Smooth muscle cell (in vitro differentiated cells): ENCODE results near the gene OR6K6. TPM values are rescaled to one million over a fixed set of nuclear protein-coding genes. Genes with fewer than 3 reads are reported as not detected.
A peak's percentile ranks its signal among the peaks of the same experiment; 100 is the strongest.

Experiments
- DNase-seq: peaks from one replicate; lab custom pipeline; 2025; ENCODE audit not compliant: unreplicated experiment; lab: John Stamatoyannopoulos, UW
- H2AFZ ChIP-seq: fragments of 200-600 bp; sonication (generic); 2 replicates; pipeline ENCODE4 v1.6.0; 2016; ENCODE audit warnings: antibody characterized with exemption, low read depth, mild to moderate bottlenecking
- H3F3A ChIP-seq: fragments of 200-600 bp; sonication (generic); 2 replicates; pipeline ENCODE4 v1.6.0; 2017; ENCODE audit warnings: antibody characterized with exemption, low read depth
- H3K27ac ChIP-seq: fragments of 200-600 bp; sonication (generic); 2 replicates; pipeline ENCODE4 v1.5.1; 2016; ENCODE audit warnings: low read depth, mild to moderate bottlenecking
- H3K27me3 ChIP-seq: fragments of 200-600 bp; sonication (generic); 2 replicates; pipeline ENCODE4 v1.6.1; 2016; ENCODE audit warnings: low read depth, mild to moderate bottlenecking
- H3K36me3 ChIP-seq: fragments of 200-600 bp; sonication (generic); 2 replicates; pipeline ENCODE4 v1.5.1; 2016; ENCODE audit warnings: low read depth
- H3K4me1 ChIP-seq: fragments of 200-600 bp; sonication (generic); 2 replicates; pipeline ENCODE4 v1.5.1; 2016; ENCODE audit warnings: low read depth
- H3K4me2 ChIP-seq: fragments of 200-600 bp; sonication (generic); 2 replicates; pipeline ENCODE4 v1.6.0; 2016; ENCODE audit warnings: mild to moderate bottlenecking
- H3K4me3 ChIP-seq: fragments of 200-600 bp; sonication (generic); 2 replicates; pipeline ENCODE4 v1.5.1; 2016; ENCODE audit warnings: mild to moderate bottlenecking
- H3K79me2 ChIP-seq: fragments of 200-600 bp; sonication (generic); 2 replicates; pipeline ENCODE4 v1.6.0; 2016; ENCODE audit warnings: low read depth, mild to moderate bottlenecking
- H3K9ac ChIP-seq: fragments of 200-600 bp; sonication (generic); 2 replicates; pipeline ENCODE4 v1.6.0; 2016; ENCODE audit warnings: low read depth
- H3K9me3 ChIP-seq: fragments of 200-600 bp; sonication (generic); replicated peaks from 2 replicates; pipeline ENCODE4 v1.5.1; 2016; ENCODE audit warnings: low read depth
- H4K20me1 ChIP-seq: fragments of 200-600 bp; sonication (generic); 2 replicates; pipeline ENCODE4 v1.6.0; 2016; ENCODE audit warnings: low read depth
- WGBS: methylation state at CpG from one replicate; pipeline ENCODE4 v1.1.7; 2016; ENCODE audit warnings: low lambda C conversion rate; 5-methylcytosine and 5-hydroxymethylcytosine counted together
- polyA plus RNA-seq: library from polyadenylated mRNA; unstranded; fragments of >200 nt; fragmentation: Nextera tagmentation; extraction: Ambion mirVana; gene quantifications from 2 replicates; pipeline ENCODE4 v1.2.1, GENCODE V29; 2016
- total RNA-seq: library from RNA; depleted of rRNA; stranded (reverse); fragments of >200 nt; gene quantifications from 2 replicates; pipeline ENCODE4 v1.2.3, GENCODE V29; 2014
- TF ChIP-seq, protein P1 (sequence below): fragments of 200-600 bp; sonication (generic); IDR thresholded peaks from 2 replicates; pipeline ENCODE4 v1.5.1; 2017; ENCODE audit warnings: borderline replicate concordance, mild to moderate bottlenecking, antibody characterized with exemption; ENCODE audit not compliant: insufficient read depth, poor library complexity, severe bottlenecking

OR6K6 gene
- total and polyA plus RNA-seq, 2 experiments from 2014 or later: not detected

DNA sequence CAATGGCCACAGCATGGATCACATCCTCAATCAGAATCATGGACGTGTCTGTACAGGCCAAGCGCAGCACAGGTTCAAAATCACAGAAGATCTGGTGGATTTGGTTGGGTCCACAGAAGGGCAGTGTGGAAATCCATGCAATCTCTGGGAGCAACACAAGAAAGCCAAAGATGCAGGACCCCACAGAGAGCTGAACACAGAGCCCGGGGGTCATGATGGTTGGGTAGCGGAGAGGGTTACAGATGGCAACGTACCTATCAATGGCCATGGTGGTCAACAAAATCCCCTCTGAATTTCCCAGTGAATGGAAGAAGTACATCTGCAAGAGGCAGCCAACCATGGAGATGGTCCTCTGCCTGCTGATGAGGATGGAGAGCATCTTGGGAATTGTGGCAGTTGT is 30.1 kb upstream of the OR6K6 start:
- DNase-seq: no peak
- H3K4me1 ChIP-seq: no peaks in the 10 kb centered on the region
- no peak overlapping the region for H3K9ac ChIP-seq
- H3K9me3 ChIP-seq: no peaks in the 10 kb centered on the region
- TF ChIP-seq, protein P1, sequence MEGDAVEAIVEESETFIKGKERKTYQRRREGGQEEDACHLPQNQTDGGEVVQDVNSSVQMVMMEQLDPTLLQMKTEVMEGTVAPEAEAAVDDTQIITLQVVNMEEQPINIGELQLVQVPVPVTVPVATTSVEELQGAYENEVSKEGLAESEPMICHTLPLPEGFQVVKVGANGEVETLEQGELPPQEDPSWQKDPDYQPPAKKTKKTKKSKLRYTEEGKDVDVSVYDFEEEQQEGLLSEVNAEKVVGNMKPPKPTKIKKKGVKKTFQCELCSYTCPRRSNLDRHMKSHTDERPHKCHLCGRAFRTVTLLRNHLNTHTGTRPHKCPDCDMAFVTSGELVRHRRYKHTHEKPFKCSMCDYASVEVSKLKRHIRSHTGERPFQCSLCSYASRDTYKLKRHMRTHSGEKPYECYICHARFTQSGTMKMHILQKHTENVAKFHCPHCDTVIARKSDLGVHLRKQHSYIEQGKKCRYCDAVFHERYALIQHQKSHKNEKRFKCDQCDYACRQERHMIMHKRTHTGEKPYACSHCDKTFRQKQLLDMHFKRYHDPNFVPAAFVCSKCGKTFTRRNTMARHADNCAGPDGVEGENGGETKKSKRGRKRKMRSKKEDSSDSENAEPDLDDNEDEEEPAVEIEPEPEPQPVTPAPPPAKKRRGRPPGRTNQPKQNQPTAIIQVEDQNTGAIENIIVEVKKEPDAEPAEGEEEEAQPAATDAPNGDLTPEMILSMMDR: no peak
- H3K27me3 ChIP-seq: no peaks in the 10 kb centered on the region
- H3K27ac ChIP-seq: no peak overlapping the region
- H3K4me2 ChIP-seq: no peak overlapping the region
- no peak overlapping the region for H3K4me3 ChIP-seq
- no peaks in the 10 kb centered on the region for H4K20me1 ChIP-seq
- no peaks in the 10 kb centered on the region for H3F3A ChIP-seq
- H3K36me3 ChIP-seq: no peaks in the 10 kb centered on the region
- no peak overlapping the region for H2AFZ ChIP-seq
- WGBS: 97% methylated on average over 5 of the region's 5 CpGs
- H3K79me2 ChIP-seq: no peaks in the 10 kb centered on the region

DNA sequence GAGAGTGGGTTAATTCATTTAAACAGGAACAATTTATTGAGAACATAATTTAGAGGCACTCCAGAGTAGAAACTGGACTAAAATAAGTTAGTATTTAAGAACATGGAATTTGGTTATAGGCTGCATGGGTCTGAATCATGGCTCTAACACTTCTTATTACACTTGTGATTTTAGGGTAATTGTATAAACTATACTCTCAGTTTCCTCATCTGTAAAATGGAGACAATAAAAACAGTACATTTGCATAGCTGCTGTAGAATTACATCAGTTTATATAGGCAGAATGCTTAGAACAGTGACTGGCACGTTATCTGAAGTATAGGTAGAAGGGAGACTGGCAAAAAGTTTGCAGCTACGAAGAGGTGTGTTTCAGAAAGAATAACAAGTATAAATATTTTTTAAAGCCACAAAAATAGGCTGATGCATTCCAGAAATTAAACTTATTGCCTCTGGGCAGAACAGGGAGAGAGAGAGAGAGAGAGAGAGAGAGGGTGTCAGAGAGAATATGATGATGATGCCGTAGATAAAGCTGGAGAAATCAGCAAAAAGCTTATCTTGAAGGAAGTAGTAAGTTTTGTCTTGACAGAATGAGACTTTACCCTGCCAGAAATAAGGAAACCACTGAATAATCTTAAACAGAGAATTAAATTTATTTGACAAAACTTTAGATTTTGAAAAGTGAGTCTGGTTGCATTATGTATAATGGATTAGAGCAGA is 25.9 kb upstream of the OR6K6 start:
- Histone ChIP-seq H3K79me2 (no peaks in the 10 kb centered on the region), H3K4me1 (no peaks in the 10 kb centered on the region), H3K4me2 (no peak overlapping the region), H3F3A (no peaks in the 10 kb centered on the region), H4K20me1 (no peaks in the 10 kb centered on the region), H2AFZ (peak overlapping the region; percentile 43), H3K4me3 (no peak overlapping the region), H3K9ac (no peak overlapping the region), H3K27ac (no peak overlapping the region), H3K27me3 (no peaks in the 10 kb centered on the region), H3K36me3 (no peaks in the 10 kb centered on the region), H3K9me3 (no peaks in the 10 kb centered on the region)
- DNase-seq: no peak
- TF ChIP-seq, protein P1: no peak
- 71% methylated on average over 3 of the region's 3 CpGs for WGBS

- TF ChIP-seq, protein P1: no peak
- Histone ChIP-seq H3K9me3 (no peaks in the 10 kb centered on the region), H3K4me2 (peak overlapping the region; percentile 1), H3K4me1 (peaks cover 5% of the 10 kb centered on the region), H3K27ac (no peak overlapping the region), H4K20me1 (no peaks in the 10 kb centered on the region), H3K27me3 (no peaks in the 10 kb centered on the region), H2AFZ (no peak overlapping the region), H3K79me2 (no peaks in the 10 kb centered on the region), H3K9ac (no peak overlapping the region), H3K36me3 (no peaks in the 10 kb centered on the region), H3F3A (no peaks in the 10 kb centered on the region), H3K4me3 (no peak overlapping the region)
- DNase-seq: no peak
- WGBS: 94% methylated on average over 4 of the region's 4 CpGs
Observed at GRCh38 chr1:158730453-158730852, 24.1 kb upstream of the OR6K6 start.

- Histone ChIP-seq H3K4me2 (no peak overlapping the region), H2AFZ (no peak overlapping the region), H3K27ac (no peak overlapping the region), H3K9me3 (no peaks in the 10 kb centered on the region), H3F3A (no peaks in the 10 kb centered on the region), H4K20me1 (no peaks in the 10 kb centered on the region), H3K9ac (no peak overlapping the region), H3K27me3 (no peaks in the 10 kb centered on the region), H3K79me2 (no peaks in the 10 kb centered on the region), H3K4me3 (no peak overlapping the region), H3K4me1 (peaks cover 12% of the 10 kb centered on the region), H3K36me3 (no peaks in the 10 kb centered on the region)
- no peak for DNase-seq
- TF ChIP-seq, protein P1: no peak
- WGBS: 84% methylated on average over 4 of the region's 4 CpGs
Observed at GRCh38 chr1:158731707-158732106, 22.8 kb upstream of the OR6K6 start.
